Activated CD4-positive, CD25-positive, alpha-beta regulatory T cell treated with anti-CD3 and anti-CD28 coated beads, Interleukin-2, amount 50 U/mL, for 16 hours (primary cell): Measurements from ENCODE around the gene DOP1A.

Experiments used
- DNase-seq: peaks from one replicate; pipeline ENCODE4 v3.0.0-alpha.2; 2020; ENCODE audit warnings: low read depth, low spot score

The DOP1A gene, protein sequence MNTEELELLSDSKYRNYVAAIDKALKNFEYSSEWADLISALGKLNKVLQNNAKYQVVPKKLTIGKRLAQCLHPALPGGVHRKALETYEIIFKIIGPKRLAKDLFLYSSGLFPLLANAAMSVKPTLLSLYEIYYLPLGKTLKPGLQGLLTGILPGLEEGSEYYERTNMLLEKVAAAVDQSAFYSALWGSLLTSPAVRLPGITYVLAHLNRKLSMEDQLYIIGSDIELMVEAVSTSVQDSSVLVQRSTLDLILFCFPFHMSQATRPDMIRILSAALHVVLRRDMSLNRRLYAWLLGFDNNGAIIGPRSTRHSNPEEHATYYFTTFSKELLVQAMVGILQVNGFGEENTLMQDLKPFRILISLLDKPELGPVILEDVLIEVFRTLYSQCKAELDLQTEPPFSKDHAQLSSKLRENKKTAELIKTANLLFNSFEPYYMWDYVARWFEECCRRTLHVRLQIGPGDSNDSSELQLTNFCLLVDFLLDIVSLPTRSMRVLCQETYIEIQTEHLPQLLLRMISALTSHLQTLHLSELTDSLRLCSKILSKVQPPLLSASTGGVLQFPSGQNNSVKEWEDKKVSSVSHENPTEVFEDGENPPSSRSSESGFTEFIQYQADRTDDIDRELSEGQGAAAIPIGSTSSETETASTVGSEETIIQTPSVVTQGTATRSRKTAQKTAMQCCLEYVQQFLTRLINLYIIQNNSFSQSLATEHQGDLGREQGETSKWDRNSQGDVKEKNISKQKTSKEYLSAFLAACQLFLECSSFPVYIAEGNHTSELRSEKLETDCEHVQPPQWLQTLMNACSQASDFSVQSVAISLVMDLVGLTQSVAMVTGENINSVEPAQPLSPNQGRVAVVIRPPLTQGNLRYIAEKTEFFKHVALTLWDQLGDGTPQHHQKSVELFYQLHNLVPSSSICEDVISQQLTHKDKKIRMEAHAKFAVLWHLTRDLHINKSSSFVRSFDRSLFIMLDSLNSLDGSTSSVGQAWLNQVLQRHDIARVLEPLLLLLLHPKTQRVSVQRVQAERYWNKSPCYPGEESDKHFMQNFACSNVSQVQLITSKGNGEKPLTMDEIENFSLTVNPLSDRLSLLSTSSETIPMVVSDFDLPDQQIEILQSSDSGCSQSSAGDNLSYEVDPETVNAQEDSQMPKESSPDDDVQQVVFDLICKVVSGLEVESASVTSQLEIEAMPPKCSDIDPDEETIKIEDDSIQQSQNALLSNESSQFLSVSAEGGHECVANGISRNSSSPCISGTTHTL (N-terminal part only)

DNA sequence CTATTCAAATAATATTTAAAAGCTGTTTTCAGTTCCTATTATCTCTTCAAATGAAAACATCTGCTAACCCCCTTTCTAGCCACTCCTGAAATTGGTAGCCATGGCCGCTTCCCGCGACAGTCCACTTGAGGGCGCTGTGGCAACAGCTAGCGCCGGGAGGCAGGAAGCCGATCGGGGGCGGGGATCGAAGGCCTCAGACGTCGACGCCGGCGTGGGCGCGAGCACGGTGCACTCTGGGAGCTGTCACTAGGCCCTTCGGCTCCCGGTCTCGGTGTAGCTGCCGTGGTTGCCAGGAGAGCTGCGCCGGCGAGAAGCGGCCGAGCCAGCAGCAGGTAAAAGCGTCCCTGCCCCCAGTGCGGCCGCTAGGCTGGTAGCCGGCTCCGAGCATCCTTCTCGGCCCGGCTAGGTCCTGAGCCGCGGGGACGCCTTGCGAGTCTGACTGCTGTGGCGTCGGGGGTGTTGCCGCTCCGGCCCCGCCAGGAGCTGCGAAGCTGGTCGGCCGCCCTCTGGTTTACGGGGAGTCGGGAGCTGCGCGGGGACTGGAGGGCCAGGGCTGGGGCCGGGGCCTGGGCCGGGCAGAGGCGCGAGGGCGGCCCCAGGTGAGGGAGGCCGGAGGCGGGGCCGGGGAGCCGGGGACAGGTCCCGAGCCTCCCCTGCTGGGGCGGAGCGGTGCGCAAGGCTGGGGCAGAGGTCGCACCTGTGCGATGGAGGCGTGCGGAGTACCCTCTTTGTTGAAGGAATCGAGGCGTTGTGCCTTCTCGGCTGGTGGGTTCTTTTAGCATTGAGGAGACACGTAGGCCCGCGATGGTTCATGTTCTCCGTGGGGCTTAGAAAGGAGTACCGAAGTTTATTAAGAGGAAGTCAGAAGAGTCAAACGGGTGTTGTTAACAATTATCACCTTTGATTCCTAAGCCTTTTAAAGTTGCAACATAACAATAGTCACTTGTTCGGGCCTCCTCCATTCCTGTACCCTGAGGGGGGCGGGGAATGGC is at the start of gene DOP1A:
Gene DOP1A (plus strand): TSS at position 224 of the 992 bp plus-strand sequence. CDS start 29,307 bp downstream, outside the sequence.
- DNase-seq, result peak; percentile 93

DNA sequence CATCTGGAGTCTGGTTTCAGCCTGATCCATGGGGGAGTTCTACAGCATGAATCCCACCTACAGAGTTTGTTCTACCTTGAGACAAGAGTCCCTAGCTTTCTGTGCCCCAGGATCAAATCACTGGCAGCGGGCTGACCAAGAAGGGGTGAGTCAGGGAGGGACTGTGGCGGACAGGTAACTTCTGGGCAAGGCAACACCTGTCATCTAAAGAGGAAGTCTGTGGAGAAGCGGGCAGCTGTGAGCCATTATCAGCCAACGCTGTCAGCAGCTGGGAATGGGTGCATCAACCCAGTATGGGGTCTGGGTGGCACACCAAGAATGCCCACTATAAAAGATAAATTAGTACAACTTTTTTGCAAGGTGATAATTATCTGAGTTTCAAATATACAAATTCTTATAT is 47.7 kb upstream of the DOP1A start:
- no peak for DNase-seq

DNA sequence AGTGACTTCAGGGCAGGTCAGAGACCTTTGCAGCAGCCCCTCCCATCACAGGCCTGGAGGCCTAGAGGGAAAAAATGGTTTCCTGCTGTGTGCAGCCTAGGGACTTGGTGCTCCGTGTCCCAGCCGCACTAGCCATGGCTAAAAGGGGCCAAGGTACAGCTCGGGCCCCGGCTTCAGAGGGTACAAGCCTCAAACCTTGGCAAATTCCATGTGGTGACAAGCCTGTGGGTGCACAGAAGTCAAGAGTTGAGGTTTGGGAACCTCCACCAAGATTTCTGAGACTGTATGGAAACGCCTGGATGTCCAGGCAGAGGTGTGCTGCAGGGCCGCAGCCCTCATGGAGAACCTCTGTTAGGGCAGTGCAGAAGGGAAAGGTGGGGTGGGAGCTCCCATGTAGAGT is 35.8 kb upstream of the DOP1A start:
- no peak for DNase-seq

DNA sequence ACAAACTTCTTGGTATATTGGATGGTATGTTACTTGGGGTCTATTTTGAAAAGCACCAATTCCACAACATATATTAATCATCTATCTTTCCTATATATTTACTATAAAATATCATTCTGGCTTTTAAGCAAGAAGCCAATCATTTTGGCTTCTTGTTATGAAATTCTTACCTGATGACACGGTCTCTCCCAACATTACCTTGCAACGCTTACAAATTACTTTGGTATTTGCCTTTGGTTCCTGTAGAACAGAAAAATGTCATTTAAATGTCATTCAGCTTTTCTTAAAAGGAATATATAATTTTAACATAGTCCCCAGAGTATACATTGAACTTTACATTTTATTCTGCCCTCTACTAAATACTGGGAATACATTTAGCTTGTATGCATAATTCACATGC is 29.2 kb upstream of the DOP1A start:
- DNase-seq, result no peak

DNA sequence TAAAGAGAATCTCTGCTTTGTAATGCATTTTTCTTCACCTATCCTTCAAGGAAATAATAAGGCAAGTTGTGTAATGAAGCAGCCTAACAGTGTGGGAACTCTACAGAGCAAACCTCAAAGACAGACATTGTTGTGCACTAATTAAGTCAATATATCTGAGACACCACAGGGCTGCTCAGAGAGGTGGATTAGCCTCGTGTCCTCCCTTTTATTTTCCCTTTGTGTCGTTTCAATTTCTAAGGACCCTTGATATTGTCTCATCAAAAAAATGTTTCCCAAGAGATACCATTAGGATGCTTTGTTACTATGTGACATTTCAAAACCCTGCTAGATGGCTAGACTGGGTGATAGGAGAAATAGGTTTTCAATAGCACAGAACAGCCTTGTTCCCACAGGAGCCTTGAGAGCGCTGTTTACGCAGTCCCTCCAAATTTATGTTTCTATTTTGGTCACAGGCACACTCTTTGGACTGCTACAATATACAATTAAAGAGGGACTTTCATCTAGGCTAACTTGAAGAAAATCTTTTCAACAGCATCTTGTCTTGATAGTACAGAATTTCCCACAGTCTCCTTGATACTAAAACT is 24.9 kb upstream of the DOP1A start:
- no peak for DNase-seq

DNA sequence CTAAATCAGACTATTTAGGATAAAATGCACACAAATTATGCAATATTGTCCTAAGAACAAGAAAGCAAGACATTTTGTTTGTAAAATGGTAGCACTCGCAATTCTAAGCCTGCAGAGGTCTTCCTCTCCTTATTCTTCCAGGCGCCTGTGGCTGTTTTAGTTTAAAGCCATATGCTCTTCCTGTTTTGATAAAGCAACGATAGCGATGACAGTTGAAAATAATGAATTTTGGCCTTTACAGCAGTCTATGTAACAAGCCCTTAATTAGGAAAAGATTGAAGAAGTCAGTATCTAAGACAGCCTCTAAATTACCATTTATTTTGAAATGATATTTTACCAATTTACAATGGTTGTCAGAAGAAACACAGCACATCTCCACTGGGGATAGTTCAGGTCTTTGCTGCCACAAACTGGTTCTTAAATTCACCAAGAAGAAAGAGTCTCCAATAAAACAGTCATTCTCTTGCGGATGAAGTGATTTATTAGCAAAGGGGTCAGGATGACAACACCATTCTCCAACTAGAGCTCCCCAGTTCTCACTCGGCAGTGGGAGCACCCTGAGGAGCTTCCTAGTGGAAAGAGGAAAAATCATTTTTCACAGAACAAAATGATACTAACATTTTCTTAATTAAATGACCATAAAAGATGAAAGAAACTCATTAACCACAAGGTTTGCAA is 23.2 kb upstream of the DOP1A start:
- DNase-seq, result no peak

DNA sequence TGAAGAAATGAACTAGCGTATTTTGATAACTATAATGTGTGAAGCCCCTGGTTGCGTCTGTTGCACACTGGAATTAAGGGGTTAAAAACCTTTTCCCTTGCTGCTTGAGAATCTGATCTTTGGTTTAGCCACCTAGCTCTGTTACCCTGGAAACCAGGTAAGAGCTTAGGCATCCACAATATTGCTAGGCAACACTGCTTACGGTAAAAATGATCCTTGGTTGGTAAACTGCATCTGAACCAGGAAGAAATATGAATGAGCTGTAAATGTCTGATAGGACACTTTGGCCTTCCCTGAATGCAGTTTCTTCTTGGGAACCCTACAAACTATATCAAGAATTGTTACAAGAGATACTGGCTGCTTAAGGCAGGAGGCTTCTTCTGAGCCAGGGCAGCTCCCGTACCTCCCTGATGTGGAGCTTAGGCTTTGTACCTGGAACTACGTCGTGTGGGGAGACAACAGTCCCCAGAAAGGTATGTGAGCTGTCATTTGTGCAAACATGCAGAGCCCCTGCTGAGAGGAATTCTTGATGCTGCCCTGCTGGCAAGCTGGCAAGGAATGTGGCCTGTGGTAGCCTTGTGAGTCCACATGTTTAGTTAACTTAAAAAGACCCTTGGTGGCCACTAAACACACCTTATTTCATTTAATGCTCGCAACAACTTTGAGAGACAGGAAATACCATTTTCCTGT is 20.3 kb upstream of the DOP1A start:
- no peak for DNase-seq

DNA sequence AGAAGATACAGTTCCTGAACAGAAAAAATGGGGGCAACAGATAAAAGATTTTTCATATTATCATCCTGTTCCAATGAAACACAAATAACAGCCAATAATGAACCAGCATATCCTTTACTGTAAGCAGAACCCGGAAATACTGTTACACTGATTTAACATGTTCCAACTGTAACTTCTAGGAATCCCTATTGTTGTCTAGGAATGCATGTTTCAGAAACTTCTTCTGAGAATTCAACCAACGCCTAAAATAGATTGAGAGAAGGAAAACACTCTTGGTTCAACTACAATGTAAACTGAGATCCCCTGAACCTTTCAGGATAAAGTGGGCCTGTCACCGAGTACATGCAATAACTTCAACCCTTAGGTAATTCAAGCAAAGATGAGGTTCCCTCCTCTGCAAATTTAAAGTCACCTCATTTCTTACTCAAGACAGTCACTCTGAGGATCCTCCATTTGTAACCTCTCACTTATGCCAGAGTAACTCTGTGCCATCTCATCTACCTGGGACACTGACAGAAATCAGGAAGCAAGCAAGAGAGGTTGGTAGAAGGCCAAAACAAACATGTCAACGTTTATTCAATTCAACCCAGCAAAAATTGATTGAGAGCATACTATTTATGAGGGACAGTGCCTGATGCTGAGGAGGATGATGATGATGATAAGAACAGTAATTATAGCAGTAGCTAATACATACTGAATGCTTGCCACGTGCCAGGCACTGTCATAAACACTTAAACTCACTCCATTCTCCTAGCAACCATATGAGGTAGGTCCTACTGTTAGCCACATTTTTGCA is 15.9 kb upstream of the DOP1A start:
- DNase-seq, result no peak

DNA sequence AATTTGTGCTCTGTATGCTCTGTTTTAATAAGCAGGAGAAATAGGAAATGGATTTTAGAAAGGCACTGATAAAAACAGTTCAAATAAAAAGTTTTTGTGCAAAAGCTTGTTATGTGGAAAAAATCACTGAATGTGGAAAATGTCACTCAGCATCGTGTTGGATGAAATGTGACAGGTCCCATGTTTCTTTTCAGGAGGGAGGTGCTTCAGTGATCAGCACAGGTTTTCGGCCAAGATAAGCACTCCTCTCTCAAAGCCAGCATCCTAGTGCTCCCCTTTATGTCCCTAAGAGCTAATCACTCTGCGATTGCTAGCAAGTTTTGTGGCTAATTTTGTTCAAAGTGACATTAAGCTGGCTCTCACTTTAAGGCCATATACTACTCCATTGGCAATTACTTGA is 13.8 kb upstream of the DOP1A start:
- no peak for DNase-seq

DNA sequence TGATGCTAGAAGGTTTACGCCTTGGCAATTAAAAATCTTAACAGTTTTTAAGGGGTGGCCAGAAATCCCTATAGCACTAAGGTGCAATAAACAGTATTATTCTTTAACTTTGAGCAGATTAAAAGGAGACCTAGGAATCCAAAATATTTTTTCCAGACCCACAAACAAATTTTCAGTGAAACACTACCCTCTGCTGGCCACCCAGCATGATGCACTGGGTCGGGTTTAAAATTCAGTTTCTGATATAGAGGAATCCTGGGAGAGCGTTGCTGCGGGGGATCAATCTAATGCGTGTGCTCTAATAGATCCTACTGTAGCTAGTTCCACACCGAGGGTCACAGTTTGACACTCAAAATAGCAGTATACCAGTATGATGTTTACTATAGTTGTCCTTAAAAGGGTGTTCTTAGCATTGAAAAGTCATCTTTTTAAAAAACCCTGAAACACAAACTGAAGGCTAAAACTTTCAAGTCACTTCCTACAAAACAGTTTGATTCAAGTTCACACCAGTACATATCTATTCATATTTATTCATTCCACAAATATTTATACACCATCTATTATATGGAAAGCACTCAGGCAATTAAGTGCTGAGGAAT is 12.0 kb upstream of the DOP1A start:
- DNase-seq, result no peak

DNA sequence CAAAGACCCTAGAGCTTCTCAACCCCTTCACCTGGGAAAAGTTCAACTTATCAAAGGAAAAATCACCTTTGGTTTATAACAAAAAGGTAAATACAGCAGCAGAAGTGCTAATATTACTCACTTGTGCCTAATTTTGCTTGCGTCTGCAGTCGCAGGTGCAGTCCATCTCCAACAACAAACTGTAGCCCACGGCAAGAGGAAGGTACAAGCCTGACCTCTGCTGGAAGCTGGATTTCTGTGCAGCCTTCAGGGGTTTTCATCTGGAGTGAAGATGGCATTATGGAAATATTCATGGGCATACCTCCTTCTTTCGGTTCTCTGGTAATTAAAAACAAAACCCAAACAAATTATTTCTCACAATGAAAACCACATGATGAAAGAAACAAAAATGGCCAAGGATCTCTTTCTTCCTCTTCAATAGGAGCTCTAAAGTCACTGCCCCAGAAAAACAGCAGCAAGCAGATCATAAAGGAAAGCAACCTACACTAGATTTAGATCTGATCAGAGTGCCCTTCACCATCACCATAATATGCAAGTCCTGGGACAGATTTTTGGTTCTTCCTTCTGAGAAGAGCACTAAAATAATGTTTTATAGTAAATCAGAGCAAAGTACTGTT is 9.7 kb upstream of the DOP1A start:
- no peak for DNase-seq

DNA sequence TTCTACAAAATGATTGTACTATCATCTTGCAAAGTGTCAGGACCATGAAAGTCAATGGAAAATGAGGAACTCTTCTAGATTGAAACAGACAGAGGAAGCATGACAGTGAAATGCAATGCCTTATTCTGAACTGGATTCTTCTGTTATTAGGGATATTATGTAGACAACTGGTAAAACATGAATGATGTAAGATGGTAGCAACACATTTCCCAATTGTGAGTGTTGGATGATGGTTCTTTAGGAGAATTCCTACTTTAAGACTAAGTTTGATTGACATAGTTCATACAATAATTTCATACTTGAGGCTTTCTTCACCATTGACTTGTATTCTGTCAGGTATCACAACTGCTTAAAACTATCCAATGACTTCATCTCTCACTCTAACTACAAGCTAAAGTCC is 6.3 kb upstream of the DOP1A start:
- no peak for DNase-seq

DNA sequence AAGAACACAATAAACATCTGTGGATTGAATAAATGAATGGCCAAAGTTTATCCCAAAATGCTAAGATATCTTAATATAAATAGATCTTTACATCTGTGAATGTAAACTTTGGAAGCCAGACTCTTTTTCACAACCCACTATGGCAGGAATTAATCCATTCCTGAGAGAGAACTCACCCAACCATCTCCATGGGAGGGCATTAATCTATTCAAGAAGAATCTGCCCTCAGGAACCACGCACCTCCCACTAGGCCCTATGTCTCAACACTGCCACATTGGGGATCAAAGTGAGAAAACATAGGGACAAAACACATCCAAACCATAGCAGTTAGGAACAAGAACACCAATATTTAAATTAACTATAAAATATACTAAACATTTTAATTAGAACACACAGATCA is 5.2 kb upstream of the DOP1A start:
- no peak for DNase-seq

DNA sequence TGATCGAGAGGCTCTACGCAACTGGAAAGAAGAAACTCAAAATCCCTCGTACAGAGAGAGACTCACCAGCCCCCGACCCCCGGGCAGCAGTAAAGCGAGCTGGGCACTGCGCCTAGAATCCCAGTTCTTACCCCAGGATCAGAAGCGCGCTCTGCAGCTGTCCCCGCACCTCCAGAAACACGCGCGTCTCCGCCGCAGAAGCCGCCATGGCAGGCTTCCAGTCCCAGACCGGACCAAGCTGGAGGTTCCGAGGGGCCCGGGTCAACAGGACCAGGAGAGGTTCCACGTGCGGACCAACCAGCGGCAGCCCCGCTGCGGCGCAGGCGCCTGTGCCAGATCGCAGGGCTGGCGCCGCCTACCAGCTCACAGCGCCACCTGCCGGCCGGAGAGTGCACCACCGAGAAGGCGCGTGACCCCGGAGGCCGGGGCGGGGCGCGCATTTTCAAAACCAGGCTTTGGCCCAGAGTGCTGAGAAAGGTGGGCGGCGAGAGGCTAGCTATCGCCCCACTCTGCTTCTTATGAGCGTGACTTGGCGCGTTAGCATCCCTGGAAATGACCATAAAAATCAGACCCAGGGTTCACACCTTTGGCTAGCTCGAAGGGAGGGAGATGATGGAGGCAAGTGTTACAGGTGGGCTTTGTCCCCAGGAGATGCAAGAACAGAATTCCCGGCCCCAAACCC is 1.8 kb upstream of the DOP1A start, which contains the start of gene UBE3D:
Gene UBE3D (minus strand): TSS at position 331 of the 682 bp plus-strand sequence. CDS start 123 bp downstream, at position 208.
- DNase-seq, result peak; percentile 86

DNA sequence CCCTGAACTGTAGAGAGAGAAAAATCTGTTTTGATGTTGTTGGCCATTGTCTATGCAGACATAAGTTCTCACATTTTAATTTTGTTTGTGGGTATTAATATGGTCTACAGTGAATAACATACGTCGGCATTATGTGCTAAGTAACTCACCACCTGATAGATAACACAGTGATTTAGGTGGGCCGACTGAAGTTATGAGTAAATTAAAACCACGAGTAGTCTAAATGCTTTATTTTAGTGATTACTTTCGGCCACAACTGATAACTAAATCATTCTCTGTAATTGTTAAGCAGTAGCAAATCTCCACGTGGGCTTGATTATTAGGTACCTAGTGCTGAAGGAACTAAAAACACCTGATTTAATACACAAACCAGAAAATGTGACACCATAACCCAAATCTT is 1.1 kb downstream of the DOP1A start:
- no peak for DNase-seq

DNA sequence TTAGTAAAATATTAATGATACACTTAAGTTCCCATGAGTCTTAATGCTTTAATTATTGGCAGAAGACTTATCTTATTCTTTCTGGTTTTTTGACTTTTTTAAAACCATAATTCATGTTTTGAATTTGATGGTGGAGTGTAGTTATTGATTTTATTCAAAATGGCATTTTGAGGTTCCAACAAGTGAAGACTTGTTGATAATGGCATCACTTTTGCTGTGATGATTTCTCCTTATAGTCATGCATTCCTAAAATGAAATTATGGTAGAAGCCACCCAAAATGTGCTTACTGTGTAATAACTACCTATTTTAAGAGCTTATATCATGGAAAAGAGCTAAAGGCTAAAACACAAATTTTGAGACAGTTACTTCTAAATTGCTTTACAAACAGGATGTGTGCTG is 2.2 kb downstream of the DOP1A start:
- no peak for DNase-seq

DNA sequence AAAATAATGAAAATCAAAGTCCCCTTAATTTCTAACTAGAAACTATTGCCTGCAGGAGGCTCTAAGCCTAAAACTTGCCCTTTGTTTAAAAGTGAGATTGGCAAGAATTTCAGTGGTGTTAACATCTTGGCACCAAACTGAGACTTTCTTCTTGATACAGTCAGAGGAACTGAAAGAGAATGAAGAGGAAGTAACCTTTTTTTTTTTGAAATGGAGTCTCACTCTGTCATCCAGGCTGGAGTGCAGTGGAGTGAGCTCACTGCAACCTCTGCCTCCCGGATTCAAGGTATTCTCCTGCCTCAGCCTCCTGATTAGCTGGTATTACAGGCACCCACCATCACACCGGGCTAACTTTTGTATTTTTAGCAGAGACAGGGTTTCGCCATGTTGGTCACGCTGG is 3.6 kb downstream of the DOP1A start:
- DNase-seq, result no peak
